ENCODE results near the gene EPS8L1. TPM values are rescaled to one million over a fixed set of nuclear protein-coding genes. Genes with fewer than 3 reads are reported as not detected.

The EPS8L1 gene
- total RNA-seq, 1 donor from 2014 or later: 180 TPM

GRCh38 chr19:55109527-55110291 lies 34.0 kb downstream of the EPS8L1 start:
- H3K27ac ChIP-seq: peak overlapping the region; percentile 96
- H3K36me3 ChIP-seq: no peaks in the 10 kb centered on the region
- no peak overlapping the region for H3K4me3 ChIP-seq
- intact Hi-C loops (cut with DNase I): loop anchor here (10.0 kb wide), 1 partner anchor 555 kb away; no protein-coding TSS in a partner anchor
- TF ChIP-seq POLR2A (IDR thresholded peaks at IDR 0.05): no peak
- no peak for TF ChIP-seq POLR2AphosphoS5 (IDR thresholded peaks at IDR 0.05; ENCODE audit: insufficient read depth in 1 of 2, low read depth in 1 of 2)
- no peak for TF ChIP-seq CTCF (IDR thresholded peaks at IDR 0.05)
- no peak for DNase-seq (ENCODE audit: extremely low spot score in 2 of 2)
- H3K9me3 ChIP-seq: no peaks in the 10 kb centered on the region
- no peaks in the 10 kb centered on the region for H3K27me3 ChIP-seq
- peaks cover 38% of the 10 kb centered on the region for H3K4me1 ChIP-seq

GRCh38 chr19:55111238-55111831 lies 35.7 kb downstream of the EPS8L1 start:
- peaks cover 55% of the 10 kb centered on the region for H3K4me1 ChIP-seq
- intact Hi-C loops (cut with DNase I): loop anchor here (10.0 kb wide), 1 partner anchor 553 kb away; no protein-coding TSS in a partner anchor

GRCh38 chr19:55112246-55112776 lies 36.6 kb downstream of the EPS8L1 start:
- H3K4me3 ChIP-seq: no peak overlapping the region
- TF ChIP-seq CTCF (IDR thresholded peaks at IDR 0.05) (no peak), POLR2AphosphoS5 (IDR thresholded peaks at IDR 0.05; ENCODE audit: insufficient read depth in 1 of 2, low read depth in 1 of 2) (no peak), POLR2A (IDR thresholded peaks at IDR 0.05) (no peak)
- H3K4me1 ChIP-seq: peaks cover 60% of the 10 kb centered on the region
- H3K27me3 ChIP-seq: no peaks in the 10 kb centered on the region
- no peaks in the 10 kb centered on the region for H3K9me3 ChIP-seq
- peak overlapping the region; percentile 96 for H3K27ac ChIP-seq
- DNase-seq (ENCODE audit: extremely low spot score in 2 of 2): no peak
- intact Hi-C loops (cut with DNase I): loop anchor here (10.0 kb wide), 1 partner anchor 552 kb away; no protein-coding TSS in a partner anchor
- no peaks in the 10 kb centered on the region for H3K36me3 ChIP-seq

More at GRCh38 chr19:55111238-55111831, 35.7 kb downstream of the EPS8L1 start:
- Histone ChIP-seq H3K9me3 (no peaks in the 10 kb centered on the region), H3K36me3 (no peaks in the 10 kb centered on the region), H3K27me3 (no peaks in the 10 kb centered on the region), H3K4me3 (peak overlapping the region in 1 of 2 donors; percentile 17), H3K27ac (peak overlapping the region; percentile 96)
- peak; percentile 27 to 62 for TF ChIP-seq POLR2AphosphoS5 (IDR thresholded peaks at IDR 0.05; ENCODE audit: insufficient read depth in 1 of 2, low read depth in 1 of 2)
- no peak for TF ChIP-seq CTCF (IDR thresholded peaks at IDR 0.05)
- no peak for DNase-seq (ENCODE audit: extremely low spot score in 2 of 2)

- Histone ChIP-seq H3K27me3 (no peaks in the 10 kb centered on the region), H3K27ac (peak overlapping the region; percentile 96), H3K9me3 (no peaks in the 10 kb centered on the region), H3K4me1 (peaks cover 62% of the 10 kb centered on the region), H3K4me3 (peak overlapping the region; percentile 8 to 39), H3K36me3 (no peaks in the 10 kb centered on the region)
- intact Hi-C loops (cut with DNase I): loop anchor here (10.0 kb wide), 1 partner anchor 552 kb away; no protein-coding TSS in a partner anchor
- no peak for DNase-seq (ENCODE audit: extremely low spot score in 2 of 2)
- no peak for TF ChIP-seq POLR2A (IDR thresholded peaks at IDR 0.05)
- no peak for TF ChIP-seq CTCF (IDR thresholded peaks at IDR 0.05)
These were observed 37.3 kb downstream of the EPS8L1 start for GRCh38 chr19:55112777-55113569.
